ENCODE data around the gene TMEM229B.
"Not testable (repeated sequence)": the region's sequence is repeated elsewhere in the genome, so short reads cannot be mapped to it uniquely, and the experiment has no call there.

TMEM229B gene

DNA sequence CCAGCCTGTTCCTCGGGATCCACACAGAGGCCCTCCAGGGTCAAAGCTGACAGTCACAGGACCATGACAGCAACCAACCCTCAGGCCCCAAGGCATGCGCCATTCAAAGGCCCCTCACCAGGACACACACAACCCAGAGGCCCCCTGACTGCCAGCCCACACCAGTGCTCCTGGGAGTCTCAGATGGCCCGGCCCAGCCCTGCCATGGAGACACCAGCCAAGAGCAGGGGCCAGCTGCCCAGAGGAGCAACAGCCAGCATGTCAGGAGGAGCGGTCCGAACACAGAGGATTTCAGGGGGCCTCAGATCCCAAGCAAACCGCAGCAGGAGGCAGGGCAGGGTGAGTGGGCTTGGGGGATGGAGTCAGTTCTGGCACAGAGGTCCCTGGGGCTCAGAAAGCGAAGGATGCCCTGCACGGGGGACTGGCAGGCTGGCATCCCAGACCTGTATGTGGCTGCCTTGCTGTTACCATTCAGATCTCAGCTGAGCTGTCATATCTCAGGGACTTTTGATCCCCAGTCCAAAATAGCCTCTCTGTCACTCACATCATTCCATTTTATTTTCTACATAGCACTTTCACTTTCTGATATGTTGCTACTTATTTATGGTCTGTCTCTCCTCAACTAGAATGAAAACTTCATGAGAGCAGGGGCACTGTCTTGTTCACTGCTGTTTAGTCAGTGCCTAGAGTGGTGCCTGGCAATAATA lies 4.8 kb downstream of the TMEM229B start:
- no peak for DNase-seq

DNA sequence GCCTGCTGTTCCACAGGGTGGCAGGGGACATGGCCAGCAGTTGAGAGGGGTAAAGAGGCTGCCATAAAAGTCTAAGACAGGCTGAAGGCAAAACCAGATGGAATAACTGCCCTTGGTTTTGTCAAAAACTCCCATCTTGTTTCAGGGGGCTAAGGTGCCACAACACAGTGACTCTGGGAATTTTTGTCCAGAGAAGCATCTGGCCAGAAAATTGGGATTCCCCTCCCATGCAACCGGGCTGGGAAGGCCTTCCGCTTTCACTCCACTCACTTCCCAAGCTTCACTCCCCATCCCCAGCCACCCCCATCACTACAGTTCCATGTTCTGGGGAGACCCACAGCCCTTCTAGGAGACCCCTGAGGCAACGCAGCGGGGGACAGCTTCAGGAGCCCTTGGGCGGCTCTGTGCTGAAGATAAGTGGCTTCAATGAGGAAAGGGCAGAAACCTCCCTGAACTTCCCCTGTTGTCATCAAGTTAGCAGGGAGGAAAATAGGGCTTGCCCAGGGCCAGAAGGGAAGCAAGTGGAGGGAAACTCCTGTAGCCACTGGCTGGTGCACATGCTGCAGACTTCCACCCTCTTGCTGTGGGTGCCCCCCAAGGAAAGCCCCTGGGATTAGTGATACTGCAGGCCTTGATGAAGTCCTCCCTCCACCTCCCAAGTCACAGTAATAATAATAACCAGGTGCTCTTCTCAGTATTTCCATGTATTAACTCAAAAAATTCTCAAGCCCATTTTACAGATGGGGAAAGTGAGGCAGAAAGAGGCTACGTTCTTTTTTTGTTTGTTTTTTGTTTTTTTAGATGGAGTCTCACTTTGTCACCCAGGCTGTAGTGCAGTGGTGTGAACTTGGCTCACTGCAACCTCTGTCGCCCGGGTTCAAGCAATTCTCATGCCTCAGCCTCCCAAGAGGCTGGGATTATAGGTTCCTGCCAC lies 6.0 kb downstream of the TMEM229B start:
- DNase-seq, result no peak

DNA sequence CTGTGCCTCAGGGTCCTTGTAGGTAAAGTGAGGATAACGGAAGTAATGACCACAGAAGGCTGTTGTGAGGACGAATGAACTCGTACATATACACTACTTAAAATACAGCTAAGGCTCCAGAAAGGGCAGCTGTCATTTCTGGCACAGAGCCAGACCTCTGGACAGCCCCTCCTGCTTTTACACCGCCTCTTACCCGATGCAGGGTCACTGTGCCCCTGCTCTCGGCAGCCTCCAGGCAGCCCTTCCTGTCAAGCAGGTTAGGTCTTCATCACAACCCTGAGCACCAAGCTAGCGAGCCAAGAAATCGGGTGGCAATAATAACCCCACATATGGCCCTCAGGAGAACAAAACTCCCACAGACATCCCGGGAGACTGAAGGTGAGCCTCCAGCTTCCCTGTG lies 8.5 kb downstream of the TMEM229B start:
- no peak for DNase-seq

DNA sequence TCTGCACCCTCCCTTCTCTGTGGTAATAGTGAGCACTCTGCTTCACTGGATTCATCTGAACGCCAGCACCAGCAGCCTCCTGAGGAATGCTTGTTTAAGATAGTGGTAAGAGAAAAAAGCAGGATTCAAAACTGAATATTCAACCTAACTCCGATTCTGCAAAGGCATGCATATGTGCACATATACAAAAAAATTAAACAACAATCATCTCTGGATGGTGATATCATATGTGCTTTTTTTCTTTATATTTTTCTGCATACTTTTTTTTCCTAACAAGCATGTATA lies 9.8 kb downstream of the TMEM229B start:
- no peak for DNase-seq

DNA sequence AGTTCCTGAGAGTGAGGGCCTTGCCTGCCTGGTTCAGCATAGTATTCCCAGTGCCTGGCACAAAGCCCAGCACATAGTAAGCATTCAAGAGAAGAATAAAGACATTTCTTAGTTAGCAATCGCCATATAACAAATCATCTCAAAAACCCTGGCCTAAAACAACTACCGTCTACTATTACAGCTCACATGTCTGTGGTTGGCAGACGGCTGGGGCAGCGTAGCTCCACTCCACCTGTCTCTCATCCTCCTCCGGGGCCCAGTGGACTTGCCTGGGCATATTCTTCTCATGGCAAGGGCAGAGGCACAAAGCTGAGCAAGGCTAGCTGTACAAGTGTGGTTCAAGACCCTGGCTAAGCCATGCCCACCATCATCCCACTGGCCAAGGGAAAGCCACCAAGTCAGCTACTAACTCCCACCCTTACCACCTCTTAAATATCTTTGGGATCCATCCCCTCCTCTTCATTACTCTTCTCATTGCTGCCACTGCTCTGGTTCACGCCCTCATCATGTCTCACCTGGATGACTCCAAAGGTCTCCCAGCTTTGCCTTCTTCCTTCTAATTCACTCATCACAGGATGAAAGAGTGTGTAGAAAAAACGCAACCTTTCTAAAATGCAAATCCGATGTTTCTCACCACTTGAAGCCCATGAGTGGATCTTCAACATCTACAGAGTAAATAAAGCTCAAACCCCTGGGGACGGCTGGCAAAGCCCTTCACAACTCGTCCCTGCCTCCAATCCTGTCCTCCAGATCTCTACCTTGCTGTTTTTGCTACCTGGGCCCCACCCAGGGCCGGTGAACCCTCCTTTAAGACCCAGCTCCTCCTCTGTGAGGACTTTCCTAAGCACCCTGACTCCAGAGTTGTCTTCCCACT lies 10.4 kb downstream of the TMEM229B start:
- DNase-seq, result no peak

DNA sequence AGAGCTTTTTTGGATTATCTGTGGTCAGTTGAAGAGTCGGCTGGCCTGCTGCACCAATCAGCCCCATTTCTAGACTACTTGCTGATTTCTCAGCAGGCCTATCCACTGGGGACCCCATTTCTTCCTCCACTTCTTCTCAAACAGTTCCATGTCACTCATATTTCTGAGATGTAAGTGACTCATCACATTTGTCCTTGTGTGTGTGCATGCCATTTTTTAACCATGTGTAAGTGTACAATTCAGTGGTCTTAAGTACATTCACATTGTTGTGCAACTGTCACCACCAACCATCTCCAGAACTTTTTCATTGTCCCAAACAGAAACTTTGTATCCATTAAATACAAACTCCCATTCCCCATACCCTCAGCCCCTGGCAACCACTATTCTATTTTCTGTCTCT lies 14.2 kb downstream of the TMEM229B start:
- no peak for DNase-seq

DNA sequence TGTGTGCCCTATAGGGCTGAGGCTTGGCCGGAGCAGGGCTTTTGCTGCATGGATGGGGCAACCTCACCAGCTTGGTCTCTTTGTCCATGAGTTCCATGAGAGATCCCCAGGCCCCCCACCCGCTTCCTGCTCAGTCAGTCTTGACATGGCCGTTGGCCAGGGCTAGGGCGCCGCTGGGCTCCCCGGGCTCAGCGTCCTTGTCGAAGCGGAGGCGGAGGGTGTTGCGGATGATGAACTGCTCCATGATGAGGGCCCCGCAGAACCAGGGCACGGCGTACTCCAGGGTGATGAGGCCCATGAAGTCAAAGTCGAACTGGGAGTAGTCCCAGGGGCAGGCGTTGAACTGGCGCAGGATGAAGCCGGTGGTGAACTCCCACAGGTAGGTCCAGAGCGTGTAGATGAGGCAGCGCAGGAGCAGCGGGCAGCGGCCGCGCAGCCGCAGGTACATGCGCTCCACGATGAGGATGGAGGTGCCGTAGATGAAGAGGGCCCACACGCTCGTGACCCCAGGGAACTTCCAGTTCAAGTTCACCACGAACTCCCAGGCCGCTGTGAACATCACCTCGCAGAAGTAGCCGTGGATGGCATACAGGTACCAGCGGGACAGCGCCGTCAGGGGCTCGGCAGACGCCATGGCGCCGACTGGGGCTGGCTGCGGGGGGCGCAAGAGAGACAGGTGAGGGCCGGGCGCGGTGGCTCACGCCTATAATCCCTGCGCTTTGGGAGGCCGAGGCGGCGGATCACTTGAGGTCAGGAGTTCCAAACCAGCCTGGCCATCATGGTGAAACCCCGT lies 15.0 kb downstream of the TMEM229B start:
- DNase-seq, result no peak

DNA sequence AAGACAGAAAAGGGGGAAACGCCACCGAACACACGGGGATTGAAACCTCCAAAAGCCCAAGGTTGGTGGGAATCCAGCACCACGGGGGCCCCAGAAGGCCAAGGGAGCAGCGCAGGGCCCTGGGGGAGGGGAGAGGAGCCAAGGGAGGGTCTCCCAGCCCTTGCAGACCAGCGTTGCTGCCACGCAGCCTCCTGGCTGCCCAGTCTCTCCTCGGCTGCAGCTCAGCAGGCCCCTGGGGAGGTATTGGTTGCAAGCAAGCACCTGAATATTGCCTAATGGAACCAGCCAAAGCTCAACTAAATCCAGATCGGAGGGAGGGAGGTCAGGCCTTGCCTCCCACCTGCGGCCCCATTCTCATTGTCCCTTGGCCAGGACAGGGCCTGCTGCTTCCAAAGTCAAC lies 15.8 kb downstream of the TMEM229B start:
- no peak for DNase-seq

DNA sequence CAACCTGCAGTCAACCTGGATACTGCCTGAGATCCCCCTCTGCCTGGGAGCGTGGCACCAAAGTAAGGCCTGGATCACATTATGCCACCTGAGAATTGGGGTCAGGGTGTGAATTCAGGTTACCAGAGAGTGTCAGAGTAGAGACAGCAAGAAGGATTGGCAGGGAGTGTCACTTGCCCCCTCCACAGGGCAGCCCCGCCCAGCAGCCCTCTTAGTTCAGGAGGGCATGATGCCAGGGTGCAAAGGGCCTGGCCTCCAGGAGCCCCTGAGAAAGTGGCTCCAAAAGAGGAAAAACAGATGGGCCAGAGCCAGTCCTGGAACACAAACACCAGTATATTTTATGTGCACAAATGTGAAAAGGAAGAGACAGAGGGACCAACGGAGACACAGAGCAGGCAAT lies 18.6 kb downstream of the TMEM229B start:
- DNase-seq, result no peak

DNA sequence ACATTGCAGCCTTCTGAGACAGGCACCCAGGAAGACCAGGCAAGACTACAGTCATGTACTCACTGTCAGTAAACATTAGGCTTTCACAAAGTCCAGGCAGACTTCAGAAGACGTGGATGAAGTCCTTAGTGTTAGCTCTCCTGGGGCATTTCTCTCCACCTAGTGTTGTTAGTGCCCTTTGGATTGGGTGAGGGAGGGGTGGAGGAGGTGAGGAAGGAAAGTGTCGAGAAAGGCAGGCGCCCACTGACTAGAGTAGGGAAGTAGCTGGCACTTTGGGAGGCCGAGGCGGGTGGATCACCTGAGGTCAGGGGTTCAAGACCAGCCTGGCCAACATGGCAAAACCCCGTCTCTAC lies 20.2 kb downstream of the TMEM229B start:
- no peak for DNase-seq

DNA sequence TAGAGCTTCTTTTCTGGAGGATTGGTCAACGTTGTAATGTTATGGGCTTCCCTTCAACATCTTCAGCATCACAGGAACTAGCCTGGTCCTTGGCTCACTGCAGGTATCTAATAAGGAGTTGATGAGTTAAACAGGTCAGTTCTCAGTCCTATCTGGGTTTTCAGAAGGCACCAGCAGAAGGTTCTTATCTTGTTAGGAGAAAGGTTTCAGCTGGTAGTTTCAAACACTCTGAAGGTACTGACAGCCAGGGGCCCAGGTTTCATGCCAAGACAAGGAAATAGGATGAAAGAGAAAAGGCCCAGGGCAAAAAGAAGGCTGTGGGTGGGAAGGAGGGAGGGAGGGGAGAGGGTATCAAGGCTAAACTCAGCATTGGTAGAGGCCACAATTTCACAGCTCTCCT lies 21.4 kb downstream of the TMEM229B start:
- no peak for DNase-seq

DNA sequence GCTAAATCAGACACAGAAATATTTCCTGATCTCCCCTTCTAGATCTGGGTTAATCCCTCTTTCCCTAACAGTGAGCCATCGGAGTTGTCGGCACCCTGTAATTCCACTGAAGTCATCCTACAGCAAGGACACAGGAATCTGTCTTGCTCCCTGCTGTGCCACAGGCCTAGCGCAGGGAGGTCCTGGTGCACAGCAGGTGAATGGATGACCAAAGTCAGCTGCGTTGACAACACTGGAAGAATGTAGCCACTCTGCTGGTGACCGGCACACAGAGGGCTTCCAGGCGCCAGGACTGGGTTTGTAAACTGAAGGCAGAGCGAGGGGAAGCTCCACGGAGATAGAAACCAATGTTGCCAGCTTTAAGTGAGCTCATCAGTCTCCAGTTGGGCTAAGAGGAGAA lies 23.6 kb downstream of the TMEM229B start:
- DNase-seq, result no peak

DNA sequence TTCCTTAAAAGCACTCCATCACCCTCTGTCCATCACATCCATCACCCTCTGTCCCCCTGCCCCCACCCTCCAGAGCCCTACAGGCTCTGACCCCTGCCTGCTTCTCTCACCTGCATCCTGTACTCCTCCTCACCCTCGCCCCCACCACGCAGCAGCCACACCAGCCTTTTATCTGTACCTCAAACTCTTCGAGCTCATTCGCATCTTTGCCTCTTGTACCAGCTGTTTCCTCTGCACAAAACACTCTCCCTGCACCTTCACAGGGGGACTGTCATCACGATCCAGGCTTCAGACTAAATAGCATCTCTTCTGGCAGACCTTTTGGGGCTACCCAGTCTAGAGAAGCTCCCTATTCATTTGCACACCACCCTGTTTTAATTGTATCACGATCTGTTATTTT lies 24.1 kb downstream of the TMEM229B start:
- DNase-seq, result no peak

DNA sequence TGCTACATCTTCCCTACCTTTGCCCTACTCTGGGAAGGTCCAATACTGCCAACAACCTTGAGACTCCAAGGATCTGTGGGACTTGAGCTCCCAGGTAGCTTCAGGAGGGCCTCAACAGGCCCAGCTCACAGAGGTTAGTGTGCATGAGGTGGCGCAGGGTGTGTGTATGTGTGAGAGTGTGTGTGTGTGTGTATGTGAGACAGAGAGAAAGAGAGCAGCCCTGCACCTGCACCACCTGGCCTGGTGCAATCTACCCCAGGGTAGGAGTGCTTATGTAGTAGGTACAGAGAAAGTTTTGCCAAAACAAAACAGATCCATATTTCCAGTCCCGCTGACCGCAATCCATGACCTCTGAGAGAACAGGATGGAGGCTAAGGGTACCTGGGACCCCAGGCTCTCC lies 24.6 kb downstream of the TMEM229B start:
- DNase-seq, result no peak

DNA sequence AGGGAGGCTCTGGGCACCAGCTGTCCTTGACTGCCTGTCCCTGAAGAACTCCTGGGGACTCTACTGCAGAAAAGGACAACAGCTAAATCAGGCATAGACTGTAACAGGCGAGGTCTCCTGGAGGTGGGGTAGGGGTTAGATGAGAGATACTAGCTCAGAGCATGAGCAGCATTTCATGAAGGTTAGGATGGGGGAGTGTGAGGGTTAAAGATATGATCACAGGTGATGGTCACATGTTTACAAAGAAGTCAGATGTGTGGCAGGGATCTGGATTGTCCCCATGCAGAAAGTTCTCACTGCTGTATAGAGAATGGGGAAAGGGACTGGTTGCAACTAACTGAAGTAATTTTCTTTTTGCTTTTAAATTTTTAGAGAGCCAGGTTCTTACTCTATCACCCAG lies 26.5 kb downstream of the TMEM229B start:
- DNase-seq, result no peak

DNA sequence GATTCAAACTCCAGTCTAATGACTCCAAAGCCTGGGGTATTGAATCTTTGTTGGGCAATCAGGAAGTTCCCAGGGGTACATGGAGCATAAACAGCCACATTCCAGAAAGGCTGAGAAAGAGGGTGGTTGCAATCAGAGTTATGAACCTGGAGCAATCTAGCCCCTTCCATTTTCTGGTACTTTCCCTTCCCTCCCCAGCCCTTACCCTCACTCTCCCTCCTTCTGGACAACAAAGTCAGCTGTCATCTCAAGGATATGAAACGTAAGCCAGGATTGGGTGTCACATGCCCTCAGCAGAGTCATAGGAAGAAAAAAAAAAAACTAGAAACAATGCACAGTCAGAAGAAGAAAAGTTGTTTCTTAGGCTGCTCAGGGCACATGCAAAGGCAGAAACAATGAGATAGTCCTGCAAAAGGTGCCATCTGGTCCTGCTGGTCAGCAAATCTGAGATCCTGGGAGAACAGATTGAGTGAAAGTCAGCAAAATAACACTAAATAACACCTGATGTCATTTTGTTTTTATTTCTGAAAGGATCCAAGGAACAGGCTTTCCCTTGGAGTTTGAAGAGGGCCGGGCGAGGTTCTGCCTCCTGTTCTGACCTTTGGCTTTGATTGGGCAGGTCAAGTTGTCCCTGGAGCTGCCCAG lies 27.1 kb downstream of the TMEM229B start:
- DNase-seq, result no peak

DNA sequence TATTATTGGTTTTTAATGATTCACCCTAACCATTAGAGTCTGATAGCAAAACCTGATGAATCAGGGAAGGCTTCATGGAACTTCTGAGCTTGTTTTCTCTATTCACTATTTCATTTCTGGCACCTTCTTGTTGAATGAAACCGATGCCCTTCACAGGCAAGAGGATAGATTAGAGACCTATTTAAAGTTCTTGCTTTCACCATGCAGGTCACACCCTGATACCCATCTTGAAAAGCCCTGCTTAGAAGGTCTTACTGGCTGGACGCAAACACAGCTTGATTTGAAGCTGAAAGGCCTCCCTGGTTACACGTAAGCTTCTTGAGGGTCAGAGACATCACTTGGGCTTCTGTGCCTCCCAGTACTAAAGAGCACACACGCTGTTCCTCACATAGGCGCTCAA lies 29.2 kb downstream of the TMEM229B start:
- no peak for DNase-seq

DNA sequence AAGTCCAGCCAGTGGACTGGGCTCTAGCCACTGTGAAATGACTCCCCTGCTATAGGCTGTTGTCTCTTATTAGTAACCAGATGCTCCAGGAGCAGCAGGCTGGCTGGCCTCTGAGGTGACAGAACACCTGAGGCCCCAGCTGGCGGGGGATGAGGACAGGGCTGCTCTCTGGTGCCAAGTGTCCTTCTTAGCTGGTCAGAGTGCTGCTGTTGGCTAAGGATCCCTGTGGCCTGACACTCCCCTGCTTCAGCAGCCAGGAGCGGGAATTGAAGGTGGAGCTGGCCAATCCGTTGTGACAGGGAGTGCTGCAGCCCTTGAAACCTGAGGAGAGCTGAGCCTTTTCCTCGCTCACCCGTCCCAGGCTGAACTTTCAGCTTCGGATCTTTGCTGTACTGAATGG lies 30.7 kb downstream of the TMEM229B start:
- DNase-seq, result no peak

DNA sequence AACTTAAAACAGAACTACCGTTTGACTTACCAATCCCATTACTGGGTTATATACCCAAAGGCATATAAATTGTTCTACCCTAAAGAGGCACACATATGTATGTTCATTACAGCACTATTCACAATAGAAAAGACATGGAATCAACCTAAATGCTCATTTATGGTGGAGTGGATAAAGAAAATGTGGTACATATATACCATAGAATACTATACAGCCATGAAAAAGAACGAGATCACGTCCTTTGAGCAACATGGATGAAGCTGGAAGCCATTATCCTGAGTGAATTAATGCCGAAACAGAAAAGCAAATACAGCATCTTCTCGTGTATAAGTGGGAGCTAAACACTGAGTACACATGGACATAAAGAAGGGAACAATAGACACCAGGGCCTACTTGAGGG lies 31.8 kb downstream of the TMEM229B start:
- DNase-seq, result no peak

DNA sequence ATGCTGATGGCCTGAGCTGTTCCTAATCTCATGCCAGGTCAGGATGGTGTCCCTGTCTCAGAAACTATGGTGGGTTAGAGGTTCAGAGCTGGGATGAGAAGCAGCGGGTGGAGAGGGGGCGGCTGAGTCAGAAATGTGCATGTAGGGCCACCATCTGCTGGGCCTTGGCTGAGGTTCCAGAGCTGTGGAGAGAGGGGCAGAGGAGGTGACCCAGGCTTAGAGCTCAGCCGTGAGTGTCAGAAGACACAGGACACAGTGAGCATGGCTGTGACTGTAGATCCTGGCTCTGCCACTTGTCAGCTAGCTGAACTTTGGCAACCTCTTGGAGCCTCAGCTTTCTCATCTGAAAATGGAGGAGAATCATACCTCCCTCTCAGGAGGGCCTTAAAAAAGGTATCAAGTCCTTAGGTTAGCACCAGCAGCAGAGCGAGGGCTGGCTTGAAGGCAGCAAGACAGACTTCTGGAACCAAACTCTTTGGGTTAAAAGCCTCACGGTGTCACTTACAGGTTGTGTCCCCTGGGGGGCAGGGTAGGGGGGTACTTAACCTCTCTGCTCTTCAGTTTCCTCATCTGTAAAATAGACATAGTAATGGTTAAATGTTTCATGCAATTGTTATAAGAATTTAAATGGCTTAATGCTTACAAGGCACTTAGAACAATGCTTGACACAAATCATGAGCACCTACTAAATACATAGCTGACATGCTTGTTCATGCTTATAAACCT lies 34.8 kb downstream of the TMEM229B start:
- no peak for DNase-seq

DNA sequence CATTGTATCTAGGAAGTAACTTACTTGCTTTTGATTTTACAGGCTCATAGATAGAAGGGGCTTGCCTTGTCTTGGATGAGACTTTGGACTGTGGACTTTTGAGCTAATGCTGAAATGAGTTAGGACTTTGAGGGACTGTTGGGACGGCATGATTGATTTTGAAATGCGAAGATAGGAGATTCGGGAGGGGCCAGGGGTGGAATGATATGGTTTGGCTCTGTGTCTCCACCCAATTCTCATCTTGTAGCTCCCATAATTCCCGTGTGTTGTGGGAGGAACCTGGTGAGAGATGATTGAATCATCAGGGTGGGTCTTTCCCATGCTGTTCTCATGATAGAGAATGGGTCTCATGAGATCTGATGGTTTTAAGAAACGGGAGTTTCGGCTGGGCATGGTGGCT lies 36.9 kb downstream of the TMEM229B start:
- DNase-seq, result not testable (repeated sequence)

DNA sequence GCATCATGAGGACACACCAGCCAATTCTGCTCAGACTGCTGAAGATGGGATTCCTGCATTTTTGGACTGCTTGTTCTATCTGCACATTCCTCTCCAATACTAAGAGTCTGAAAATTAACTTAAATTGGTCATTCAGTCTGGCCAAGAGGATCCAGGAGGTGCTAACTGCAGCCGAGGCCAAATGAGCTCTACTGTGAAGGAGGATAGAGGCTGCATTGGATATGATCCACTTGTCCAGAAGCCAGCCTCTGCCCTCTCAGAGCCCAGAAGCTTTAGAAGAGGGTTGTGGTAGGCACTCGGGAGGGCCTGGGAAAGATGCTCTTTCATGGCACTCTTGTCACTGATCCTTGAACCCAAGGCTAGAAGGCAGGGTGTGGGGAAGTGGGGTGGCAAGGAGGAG lies 39.4 kb downstream of the TMEM229B start:
- DNase-seq, result no peak

Measured in stimulated activated CD4-positive, alpha-beta T cell treated with anti-CD3 and anti-CD28 coated beads, Interleukin-12 subunit alpha, Interleukin-12 subunit beta, amount 100 ng/mL, for 4 hours (primary cell).